HTR-8/SVneo (cell line): Measurements from ENCODE around the gene ZNF416.
A peak's percentile ranks its signal among the peaks of the same experiment; 100 is the strongest.

Experiments used
- DNase-seq: peaks from one replicate; pipeline ENCODE4 v3.0.0; 2011; ENCODE audit warnings: low spot score, mixed read lengths; ENCODE audit not compliant: insufficient read length
- FAIRE-seq: peaks from 2 replicates; lab custom pipeline; 2011; peaks lifted over from hg19 to GRCh38; lab: Jason Lieb, UNC

ZNF416 gene

DNA sequence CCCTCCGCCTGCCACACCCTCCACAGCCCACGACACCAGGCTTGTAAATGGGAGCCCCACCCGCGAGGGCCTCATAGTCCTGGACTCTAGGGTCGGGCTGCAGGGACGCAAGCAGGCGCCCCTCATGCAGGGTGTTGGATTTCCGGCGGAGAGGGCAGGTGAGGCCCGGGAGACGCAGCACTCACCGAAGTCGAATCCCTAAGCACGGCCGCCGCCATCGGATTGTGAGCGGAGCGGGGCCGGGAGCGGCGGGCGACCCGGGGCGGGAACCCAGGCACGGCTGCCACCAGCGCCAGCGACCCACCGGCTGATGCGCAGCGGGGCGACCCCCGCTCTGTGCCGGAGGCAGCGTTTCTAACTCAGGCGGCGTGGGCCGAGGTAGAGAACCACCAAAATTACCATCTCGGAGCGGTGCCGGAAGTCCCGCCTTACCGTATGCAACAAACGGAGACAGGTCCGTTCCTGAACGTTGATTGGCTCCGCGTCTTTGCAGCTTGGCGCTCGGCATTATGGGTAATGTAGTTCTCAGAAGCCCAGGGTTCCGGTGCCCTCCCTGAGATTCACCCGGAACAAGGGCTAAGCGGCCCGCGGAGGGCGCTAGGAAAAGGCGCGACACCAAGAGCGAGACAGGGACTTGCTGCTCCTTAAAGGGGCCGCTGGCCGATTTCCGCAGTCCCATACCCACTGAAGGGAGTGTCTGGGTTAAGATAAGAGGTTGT lies at the start of gene ZNF416:
Gene ZNF416, minus strand, starts transcription at position 425 of the 719 bp plus-strand sequence. Its CDS starts 207 bp downstream, at position 218.
- FAIRE-seq (peak; percentile 95), DNase-seq (peak; percentile 97)

DNA sequence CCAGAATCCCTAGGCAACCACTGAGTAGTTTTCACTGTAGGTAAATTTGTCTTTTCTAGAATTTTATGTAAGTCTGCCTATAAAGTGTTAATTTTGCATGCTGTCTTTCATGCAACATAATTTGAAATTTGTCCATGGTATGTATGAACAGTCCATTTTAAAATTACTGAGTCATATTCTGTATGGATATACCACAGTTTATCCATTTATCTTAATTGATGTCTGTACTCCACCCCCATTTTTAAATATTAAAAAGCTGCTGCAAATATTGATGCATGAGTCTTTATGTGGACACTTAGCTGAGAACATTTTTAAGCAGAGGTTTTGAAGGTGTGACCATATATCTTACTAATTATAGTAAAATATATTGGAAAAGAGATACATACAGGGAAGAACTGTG lies 44.4 kb upstream of the ZNF416 start:
- DNase-seq: no peak
- no peak for FAIRE-seq

DNA sequence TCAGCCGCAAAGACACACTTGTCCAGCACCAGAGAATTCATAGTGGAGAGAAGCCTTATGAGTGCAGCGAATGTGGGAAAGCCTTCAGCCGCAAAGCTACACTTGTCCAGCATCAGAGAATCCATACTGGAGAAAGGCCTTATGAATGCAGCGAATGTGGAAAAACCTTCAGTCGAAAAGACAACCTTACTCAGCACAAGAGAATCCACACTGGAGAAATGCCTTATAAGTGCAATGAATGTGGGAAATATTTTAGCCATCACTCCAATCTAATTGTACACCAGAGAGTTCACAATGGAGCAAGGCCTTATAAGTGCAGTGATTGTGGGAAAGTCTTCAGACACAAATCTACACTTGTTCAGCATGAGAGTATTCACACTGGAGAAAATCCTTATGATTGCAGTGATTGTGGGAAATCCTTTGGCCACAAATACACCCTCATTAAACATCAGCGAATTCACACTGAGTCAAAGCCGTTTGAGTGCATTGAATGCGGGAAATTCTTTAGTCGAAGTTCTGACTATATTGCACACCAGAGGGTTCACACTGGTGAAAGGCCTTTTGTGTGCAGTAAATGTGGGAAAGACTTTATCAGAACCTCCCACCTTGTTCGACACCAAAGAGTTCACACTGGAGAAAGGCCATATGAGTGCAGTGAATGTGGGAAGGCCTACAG lies 42.1 kb upstream of the ZNF416 start:
- DNase-seq (no peak), FAIRE-seq (no peak)

DNA sequence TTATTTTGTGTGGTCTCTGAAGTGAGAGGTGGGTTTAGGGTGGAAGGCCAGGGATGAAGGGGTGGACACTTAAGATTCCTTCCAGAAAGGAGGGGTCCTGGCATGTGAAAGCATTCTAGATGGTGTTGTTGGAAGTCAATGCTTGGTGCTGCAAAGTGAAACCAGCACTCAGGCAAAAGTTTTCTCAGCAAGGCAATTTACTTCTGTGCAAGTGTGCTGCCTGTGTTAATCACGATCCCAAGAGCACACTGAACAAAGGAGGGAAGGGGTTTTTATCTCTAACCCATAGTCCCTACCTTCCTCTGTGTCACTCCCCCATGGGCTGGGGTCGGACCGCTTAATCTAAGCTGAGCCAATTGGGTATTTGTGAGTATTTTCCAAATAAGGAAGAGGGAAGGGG lies 36.6 kb upstream of the ZNF416 start:
- DNase-seq (no peak), FAIRE-seq (no peak)

DNA sequence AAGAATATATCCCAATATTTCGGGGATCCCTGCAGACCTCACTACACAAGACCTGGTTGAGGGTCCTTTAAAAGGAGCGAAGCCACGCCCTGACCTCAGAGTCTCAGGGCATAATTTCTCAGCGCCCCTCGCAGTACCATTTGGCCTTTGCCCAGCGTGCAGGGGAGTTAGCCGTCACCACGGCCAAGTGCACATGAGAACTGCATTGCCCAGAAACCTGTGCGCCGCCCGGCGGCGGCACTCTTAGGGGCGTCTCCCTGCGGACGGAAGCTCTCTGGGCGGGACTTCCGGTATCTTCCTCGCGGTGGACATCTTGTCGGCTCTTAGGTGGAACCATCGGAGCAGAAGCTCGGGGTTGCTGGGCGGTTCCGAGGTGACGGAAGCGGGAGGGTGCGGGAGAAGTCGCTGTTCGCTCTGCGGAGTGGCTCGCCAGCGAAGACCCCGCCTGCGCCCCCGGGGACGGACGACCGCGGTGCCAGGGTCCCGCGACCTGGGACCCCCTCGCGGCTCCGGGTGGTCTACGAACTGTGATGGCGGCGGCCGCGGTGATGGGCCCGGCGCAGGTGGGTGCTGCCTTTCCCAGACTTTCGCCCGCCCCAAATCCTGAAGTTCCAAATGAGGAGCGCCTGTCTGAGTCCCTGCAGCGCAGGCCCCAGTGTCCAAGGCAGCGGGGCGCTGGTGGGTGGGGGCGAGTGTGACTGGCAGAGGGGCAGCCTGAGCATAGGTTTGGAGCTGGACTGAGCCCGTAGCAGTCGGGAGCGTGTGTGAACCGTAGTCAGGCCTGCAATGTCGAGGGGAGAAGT lies 35.4 kb upstream of the ZNF416 start, which contains the start of gene ZNF134:
Gene ZNF134, plus strand, starts transcription at position 302 of the 803 bp plus-strand sequence. CDS start 5,227 bp downstream, outside the sequence.
- FAIRE-seq (peak; percentile 16), DNase-seq (peak; percentile 95)

DNA sequence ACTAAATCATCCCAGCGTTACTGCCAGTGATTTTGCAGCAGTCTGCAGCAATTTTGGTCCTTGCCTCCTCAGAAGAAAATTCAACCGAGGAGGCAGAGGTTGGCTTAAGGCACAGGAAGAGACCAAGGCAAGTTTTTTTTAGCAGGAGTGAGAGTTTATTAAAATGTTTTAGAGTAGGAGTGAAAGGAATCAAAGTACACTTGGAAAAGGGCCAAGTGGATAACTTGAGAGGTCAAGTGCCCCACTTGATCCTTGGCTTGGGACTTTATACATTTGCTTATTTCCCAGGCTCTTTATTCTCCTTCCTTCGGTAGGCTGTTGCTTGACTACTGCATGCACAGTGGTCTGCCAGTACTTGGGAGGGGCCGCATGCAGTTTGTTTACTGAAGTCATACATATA lies 32.4 kb upstream of the ZNF416 start:
- DNase-seq (no peak), FAIRE-seq (no peak)

DNA sequence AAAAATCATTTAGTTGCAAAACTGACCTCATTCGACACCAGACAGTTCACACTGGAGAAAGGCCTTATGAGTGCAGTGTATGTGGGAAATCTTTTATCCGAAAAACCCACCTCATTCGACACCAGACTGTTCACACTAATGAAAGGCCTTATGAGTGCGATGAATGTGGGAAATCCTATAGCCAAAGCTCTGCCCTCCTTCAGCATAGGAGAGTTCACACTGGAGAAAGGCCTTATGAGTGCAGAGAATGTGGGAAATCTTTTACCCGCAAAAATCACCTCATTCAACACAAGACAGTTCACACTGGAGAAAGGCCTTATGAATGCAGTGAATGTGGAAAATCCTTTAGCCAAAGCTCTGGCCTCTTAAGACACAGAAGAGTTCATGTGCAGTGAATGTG lies 28.2 kb upstream of the ZNF416 start:
- no peak for FAIRE-seq
- DNase-seq: no peak

DNA sequence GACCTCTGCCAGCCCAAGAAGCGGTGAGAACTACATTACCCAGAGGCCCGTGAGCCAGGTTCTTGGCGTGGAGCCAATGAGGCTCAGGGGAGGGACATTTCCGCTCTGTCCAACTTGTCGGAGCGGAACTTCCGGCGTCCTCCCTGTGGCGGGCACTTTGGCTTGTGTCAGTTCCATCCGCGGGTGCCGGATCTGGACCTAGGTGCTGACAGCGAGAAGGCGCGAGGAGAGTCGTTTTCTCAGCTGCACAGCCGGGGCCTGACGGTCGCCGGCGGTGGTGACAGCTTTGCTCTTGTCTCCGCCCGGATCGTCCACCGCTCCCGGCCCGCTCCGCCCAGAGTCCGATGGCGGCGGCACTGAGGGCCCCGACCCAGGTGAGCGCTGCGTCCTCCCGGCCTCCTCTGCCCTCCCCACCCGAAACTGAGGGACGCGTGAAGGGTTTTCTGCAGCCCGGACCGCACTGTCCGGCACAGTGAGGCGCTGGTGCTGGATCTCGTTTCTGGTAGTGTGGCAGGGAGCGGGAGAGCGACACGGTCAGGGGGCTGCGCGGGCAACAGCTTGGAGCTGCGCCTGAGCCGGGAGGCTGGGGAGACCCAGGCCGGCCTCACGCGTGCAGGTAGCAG lies 21.2 kb upstream of the ZNF416 start, which contains the start of gene ZNF530:
Gene ZNF530, plus strand, starts transcription at position 125 of the 623 bp plus-strand sequence. CDS start 4,461 bp downstream, outside the sequence.
- FAIRE-seq (peak; percentile 89), DNase-seq (peak; percentile 88)

DNA sequence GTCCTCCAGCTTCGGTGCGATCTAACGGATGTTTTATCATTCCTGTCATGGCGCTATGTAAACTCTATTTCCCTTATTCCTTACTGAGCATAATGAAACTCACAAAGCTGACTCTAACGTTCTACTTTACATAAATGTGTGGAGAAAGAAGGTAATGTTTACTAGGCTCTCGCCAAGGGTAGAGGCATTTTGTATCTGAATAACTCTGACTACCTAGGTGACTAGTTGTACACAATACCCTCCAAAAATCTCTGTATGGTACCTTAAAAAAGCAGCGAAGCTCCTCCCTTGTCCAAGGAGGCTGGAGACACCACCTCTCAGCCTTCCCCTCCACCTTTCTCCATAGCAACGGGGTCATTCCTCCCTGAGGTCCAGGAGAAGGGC lies 20.7 kb upstream of the ZNF416 start:
- no peak for DNase-seq
- no peak for FAIRE-seq

DNA sequence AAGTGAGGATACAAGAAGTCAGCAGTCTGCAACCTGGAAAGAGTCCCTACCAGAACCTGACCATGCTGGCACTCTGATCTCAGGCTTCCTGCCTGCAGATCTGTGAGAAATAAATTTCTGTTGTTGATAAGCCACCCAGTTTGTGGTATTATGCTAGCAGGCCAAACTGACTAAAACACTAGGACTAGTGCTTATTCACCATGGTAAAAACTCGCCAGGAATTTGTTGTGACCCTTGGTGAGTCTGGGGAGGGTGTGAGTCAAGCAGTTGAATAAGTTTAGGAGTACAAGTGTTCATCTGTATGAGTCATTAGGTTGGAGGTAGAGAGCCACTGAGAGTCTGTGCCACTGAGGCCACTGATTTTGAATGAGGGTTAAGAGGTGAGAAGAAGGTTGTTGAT lies 8.8 kb upstream of the ZNF416 start:
- DNase-seq (no peak), FAIRE-seq (no peak)

DNA sequence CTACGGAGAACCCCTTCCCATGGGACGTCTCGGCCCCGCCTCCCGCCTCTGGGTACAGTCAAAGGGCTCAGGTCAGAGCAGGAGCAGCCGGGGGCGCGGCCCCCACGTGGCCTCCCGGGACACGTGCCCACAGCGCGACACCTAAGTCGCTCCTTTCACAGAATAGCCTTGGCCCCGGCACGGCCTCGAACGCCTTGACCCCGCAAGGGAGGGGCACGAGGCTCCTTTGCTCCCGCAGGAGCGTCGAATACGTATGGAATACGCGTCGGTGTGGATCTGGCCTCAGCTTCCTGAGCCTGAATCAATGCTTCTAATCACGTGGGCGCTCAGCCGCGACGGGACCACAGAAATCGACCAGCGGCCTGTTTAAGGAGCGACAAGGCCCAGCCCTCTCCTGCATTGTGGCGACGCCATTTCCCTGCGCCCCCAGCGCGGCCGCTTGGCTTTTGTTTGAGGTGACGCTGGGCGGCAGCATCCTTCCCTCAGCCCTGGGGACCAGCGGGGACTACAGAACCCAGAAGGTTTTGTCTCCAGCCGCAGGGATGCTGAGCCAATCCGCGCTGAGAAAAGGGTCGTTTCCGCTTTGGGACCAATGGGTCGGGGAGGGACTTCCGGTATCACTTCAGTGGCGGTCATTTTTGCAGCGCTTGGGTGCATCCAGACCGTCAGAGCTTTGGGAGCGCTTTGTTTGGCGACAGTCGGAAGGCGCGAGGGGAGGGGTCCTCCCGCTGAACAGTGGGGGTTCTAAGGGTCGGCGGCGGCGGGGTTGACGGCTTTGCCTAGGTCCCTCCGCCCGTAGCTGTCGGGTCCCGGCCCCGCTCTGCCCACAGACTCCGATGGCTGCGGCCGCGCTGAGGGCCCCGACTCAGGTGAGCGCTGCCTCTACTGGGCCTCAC lies 5.1 kb upstream of the ZNF416 start, which contains the start of gene ZIK1:
Gene ZIK1, plus strand, starts transcription at position 625 of the 896 bp plus-strand sequence. Its CDS starts 212 bp downstream, at position 837.
- FAIRE-seq (peak; percentile 90), DNase-seq (peak; percentile 93)

DNA sequence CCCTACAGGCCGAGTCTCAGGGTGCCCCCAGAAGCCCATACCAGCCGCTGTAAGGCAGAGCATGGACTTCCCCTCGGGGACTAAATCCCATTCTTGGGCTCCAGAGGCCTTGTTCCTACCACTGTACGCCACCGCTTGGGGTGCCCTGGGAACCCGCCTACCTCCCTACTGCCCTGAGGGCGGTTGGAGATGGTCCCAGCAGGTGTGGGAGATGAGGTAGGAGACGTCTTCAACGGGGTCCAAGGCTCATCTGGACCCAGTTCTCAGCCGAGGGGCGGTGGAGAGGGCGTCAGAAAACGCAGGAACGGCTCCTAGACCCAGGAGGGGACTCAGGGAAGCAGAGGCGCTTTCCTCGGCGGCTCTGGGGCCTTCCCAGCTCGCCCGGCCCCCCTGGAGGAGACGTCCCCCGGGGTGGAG lies 4.4 kb upstream of the ZNF416 start:
- DNase-seq (no peak), FAIRE-seq (no peak)

DNA sequence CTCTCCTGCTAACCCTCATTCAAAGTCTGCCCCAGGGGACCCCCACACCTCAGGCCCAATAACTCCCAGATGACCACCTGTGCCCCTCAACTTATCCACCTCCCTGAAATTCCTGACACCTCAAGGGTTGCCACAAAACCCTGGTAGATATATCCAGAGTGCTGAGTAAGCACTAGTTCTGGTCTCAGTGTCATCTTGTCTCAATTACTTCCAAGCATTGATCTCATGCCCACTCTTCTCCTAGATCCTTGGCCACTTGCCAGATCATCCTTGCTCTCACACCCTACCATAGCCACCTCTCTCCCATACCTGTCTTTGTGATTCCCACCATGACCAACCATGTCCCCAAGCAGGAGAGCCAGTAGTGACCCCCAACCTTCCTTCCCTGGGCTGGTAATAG lies 2.0 kb downstream of the ZNF416 start:
- FAIRE-seq: no peak
- no peak for DNase-seq

DNA sequence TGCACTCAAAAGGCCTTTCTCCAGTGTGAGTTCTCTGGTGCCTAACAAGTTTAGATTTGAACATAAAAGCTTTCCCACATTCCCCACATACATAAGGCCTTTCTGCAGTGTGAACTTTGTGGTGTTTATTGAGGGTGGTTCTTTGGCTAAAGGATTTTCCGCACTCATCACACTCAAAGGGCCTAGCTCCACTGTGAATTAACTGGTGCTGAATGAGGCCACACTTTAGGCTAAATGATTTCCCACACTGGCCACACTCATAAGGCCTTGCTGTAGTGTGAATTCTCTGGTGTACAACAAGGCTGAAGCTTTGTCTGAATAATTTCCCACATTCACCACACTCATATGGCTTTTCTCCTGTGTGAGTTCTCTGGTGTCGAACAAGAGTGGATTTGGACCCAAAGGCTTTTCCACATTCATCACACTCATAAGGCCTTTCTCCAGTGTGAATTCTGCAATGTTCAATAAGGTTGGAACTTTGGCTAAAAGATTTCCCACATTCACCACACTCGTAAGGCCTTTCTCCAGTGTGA lies 6.2 kb downstream of the ZNF416 start:
- no peak for FAIRE-seq
- no peak for DNase-seq

DNA sequence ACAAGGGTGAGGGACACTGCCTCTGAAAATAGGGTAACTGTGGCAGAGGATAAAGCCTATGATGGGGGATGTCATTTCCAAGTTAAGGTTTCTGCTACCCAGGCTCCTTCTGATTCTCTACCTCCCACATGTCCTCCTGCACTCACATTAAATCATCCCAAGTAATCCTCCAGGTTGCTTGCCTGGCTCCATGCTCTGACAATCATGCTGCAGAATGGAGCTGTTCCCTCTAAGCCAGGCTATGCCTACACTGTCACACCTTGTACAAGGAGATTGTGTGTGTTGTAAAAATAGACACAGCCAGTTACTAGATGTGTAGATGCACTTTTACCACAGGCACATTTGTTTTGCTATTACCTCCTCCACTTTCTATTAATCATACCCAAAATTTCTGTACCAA lies 8.0 kb downstream of the ZNF416 start:
- FAIRE-seq: peak; percentile 54
- DNase-seq: no peak

DNA sequence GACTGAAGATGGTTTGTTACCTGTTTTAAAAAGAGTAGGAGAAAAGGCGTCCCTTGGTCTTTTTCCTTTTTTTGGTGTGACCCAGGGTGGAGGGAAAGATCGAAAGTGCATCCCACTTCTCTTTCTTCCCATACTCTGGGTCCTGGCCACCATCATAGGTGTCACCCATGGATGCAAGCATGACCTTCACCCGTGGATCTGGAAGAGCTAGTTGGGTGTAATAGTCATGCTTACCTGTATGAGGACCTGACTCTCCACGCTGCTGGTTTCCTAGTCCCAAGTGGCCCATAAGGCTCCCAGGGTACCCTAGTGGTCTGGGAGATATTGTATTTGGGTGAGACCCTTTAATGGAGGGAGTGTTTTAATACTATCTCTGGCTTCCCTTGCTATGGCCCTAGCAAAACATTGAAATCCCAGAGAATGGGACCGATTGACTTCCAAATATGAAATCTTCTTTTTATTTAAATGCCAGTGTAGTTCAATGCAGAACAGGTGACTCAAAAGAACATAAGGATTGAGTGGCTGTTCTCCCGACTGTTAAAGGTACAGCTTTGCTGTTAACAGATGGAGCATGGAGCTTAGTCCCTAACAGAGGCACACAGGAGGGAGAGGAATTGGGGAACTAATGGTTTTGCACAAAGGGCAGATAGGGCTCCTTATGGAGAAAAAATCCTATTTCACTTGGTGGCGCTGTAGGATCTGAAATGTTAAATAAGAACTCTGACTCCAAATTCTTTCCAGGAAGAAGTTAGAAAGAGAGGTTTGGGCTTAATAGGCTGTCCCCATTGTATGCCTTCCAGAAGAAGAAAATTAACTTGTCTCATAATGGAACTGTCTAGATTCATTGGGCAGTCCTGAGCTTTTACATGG lies 12.1 kb downstream of the ZNF416 start:
- DNase-seq (no peak), FAIRE-seq (no peak)

DNA sequence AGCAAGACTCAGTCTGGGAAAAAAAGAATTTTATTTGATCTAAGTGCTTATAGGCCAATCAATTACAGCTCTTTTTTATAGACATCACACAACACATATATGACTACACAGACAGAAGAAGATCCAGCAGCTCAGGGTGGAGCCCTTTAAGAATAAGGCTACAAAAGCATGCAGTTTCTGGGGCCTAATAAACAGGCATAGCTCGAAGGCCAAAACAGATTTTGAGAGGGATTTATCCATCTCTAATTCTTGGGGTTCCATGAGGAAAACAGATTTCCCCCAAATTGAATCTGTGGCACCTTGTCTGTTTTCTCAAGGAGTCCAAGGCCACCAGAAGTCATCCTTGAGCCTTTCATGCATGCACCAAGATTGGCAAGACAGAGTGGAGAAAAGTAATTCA lies 15.2 kb downstream of the ZNF416 start:
- DNase-seq (no peak), FAIRE-seq (no peak)

DNA sequence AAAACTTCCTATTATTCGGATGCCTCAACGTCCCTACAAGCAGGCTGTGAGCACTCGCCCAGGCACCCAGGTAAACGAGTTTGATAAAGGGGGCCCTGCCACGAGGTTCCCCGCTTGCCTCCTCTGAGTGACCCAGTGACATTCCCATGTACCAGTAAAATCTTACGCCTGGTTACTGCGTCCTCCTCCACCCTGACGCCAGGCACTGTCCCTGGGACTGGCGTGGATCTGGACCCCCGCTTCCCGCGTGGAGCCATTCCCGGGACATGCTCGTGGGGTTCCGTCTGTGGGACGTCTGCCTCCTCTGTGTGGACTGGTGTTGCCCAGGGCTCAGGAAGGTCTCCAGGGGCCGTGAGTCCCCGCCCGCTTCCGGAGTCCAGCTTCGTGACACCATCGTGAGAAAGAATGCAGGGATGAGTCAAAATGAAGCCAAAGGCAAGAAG lies 18.6 kb downstream of the ZNF416 start:
- DNase-seq (peak; percentile 65), FAIRE-seq (peak; percentile 80)
